Measurements from ENCODE around the gene FADS3.

DNA sequence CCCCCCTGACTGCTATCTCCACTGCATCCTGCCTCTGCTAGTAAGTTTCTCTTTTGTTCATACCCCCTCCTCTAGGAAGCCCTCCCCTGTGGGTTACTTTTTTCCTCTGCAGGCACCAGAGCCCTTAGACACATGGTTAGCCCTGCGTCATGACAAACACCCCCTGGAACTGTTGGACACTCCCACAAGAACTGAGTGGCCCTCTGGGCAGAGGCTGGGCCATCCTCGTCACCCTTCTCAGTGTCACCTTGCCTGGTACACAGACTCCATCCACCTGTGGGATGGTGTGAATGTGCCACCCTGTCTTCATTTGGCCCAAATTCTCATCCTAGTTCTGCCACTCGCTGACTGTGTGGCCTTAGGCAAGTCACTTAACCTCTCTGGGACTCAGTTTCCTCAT is 30.1 kb upstream of the FADS3 start:
- TF ChIP-seq POLR2A (IDR thresholded peaks at IDR 0.05; ENCODE audit: low read length) (no peak), GATA1 (IDR thresholded peaks at IDR 0.05; ENCODE audit: low read depth, low read length) (no peak)

All from erythroblast (primary cell).